DOHH2 (cell line): ENCODE data around the gene DRAXIN.

ENCODE experiments used
- H3F3A ChIP-seq: fragments of 200-600 bp; sonication (generic), shearing (Covaris generic); 2 replicates; pipeline ENCODE4 v1.6.0; 2016; ENCODE audit warnings: antibody characterized with exemption, mild to moderate bottlenecking; ENCODE audit not compliant: control insufficient read depth, insufficient read depth
- H3K27ac ChIP-seq: fragments of 200-600 bp; sonication (generic); 2 replicates; pipeline ENCODE4 v1.5.1; 2014; ENCODE audit warnings: low read depth, mild to moderate bottlenecking, low read length, moderate library complexity
- H3K27me3 ChIP-seq: fragments of 200-600 bp; sonication (generic); 2 replicates; pipeline ENCODE4 v1.6.1; 2014; ENCODE audit warnings: mild to moderate bottlenecking, low read length, mixed read lengths; ENCODE audit not compliant: control insufficient read depth
- H3K36me3 ChIP-seq: fragments of 200-600 bp; sonication (generic); 2 replicates; pipeline ENCODE4 v1.6.1; 2014; ENCODE audit warnings: mild to moderate bottlenecking, low read length, moderate library complexity, mixed read lengths; ENCODE audit not compliant: control insufficient read depth
- H3K4me1 ChIP-seq: fragments of 200-600 bp; sonication (generic); 2 replicates; pipeline ENCODE4 v1.6.1; 2014; ENCODE audit warnings: mild to moderate bottlenecking, low read length, mixed read lengths; ENCODE audit not compliant: control insufficient read depth
- H3K4me2 ChIP-seq: fragments of 200-600 bp; sonication (generic); 2 replicates; pipeline ENCODE4 v1.6.0; 2014; ENCODE audit warnings: mild to moderate bottlenecking, low read length, moderate library complexity
- H3K4me3 ChIP-seq: fragments of 200-600 bp; sonication (generic); 2 replicates; pipeline ENCODE4 v1.5.1; 2014; ENCODE audit warnings: mild to moderate bottlenecking, low read length, mixed read lengths
- H3K79me2 ChIP-seq: fragments of 200-600 bp; sonication (generic); 2 replicates; pipeline ENCODE4 v1.6.1; 2014; ENCODE audit warnings: mild to moderate bottlenecking, low read length, mixed read lengths; ENCODE audit not compliant: control insufficient read depth
- H3K9me2 ChIP-seq: fragments of 200-600 bp; sonication (generic); replicated peaks from 2 replicates; pipeline ENCODE4 v1.6.1; 2014; ENCODE audit warnings: mild to moderate bottlenecking, low read length, mixed read lengths; ENCODE audit not compliant: control insufficient read depth
- H3K9me3 ChIP-seq: fragments of 200-600 bp; sonication (generic); 2 replicates; pipeline ENCODE4 v1.6.1; 2014; ENCODE audit warnings: antibody characterized with exemption, low read length, mixed read lengths; ENCODE audit not compliant: control insufficient read depth, insufficient read depth
- H4K20me1 ChIP-seq: fragments of 200-600 bp; sonication (generic); 2 replicates; pipeline ENCODE4 v1.6.0; 2014; ENCODE audit warnings: low read depth, mild to moderate bottlenecking, antibody characterized with exemption, low read length, moderate library complexity; ENCODE audit not compliant: control insufficient read depth, insufficient read depth
- CTCF ChIP-seq: fragments of 200-600 bp; sonication (generic); IDR thresholded peaks from one replicate; pipeline ENCODE4 v1.5.1; 2014; ENCODE audit warnings: antibody characterized with exemption, mild to moderate bottlenecking, low read depth, low read length; ENCODE audit not compliant: poor library complexity, severe bottlenecking
- EZH2phosphoT487 ChIP-seq: fragments of 200-600 bp; sonication (generic); IDR thresholded peaks from 2 replicates; pipeline ENCODE4 v1.6.1; 2017; ENCODE audit warnings: borderline replicate concordance, mild to moderate bottlenecking, antibody characterized with exemption, low read length, moderate library complexity, mixed read lengths

DRAXIN gene

GRCh38 chr1:11744287-11744686 is 52.8 kb downstream of the DRAXIN start:
- H3K79me2 ChIP-seq: no peaks in the 10 kb centered on the region
- no peaks in the 10 kb centered on the region for H3K9me2 ChIP-seq
- H3K36me3 ChIP-seq: no peaks in the 10 kb centered on the region
- no peaks in the 10 kb centered on the region for H3K27me3 ChIP-seq
- no peak for TF ChIP-seq CTCF
- no peak for TF ChIP-seq EZH2phosphoT487
- H3F3A ChIP-seq: no peaks in the 10 kb centered on the region
- H3K4me1 ChIP-seq: peaks cover 6% of the 10 kb centered on the region; the same call in 1 of the 2 replicates
- H3K4me3 ChIP-seq: no peak overlapping the region
- no peak overlapping the region for H3K27ac ChIP-seq
- no peak overlapping the region for H3K4me2 ChIP-seq
- no peaks in the 10 kb centered on the region for H3K9me3 ChIP-seq
- no peaks in the 10 kb centered on the region for H4K20me1 ChIP-seq

GRCh38 chr1:11746092-11746491 is 54.6 kb downstream of the DRAXIN start:
- H3K4me1 ChIP-seq: no peaks in the 10 kb centered on the region

GRCh38 chr1:11746795-11747487 is 55.4 kb downstream of the DRAXIN start:
- Histone ChIP-seq H4K20me1 (no peaks in the 10 kb centered on the region), H3K9me2 (no peaks in the 10 kb centered on the region), H3F3A (no peaks in the 10 kb centered on the region), H3K36me3 (no peaks in the 10 kb centered on the region), H3K4me3 (no peak overlapping the region), H3K79me2 (no peaks in the 10 kb centered on the region), H3K27ac (no peak overlapping the region), H3K4me2 (no peak overlapping the region), H3K4me1 (no peaks in the 10 kb centered on the region), H3K27me3 (no peaks in the 10 kb centered on the region), H3K9me3 (no peaks in the 10 kb centered on the region)
- TF ChIP-seq CTCF: no peak
- TF ChIP-seq EZH2phosphoT487: no peak

More at GRCh38 chr1:11746092-11746491, 54.6 kb downstream of the DRAXIN start:
- no peak overlapping the region for H3K27ac ChIP-seq
- H3K4me3 ChIP-seq: no peak overlapping the region
- no peaks in the 10 kb centered on the region for H3K27me3 ChIP-seq
- H3K36me3 ChIP-seq: no peaks in the 10 kb centered on the region
- no peaks in the 10 kb centered on the region for H3K79me2 ChIP-seq
- H4K20me1 ChIP-seq: no peaks in the 10 kb centered on the region
- H3K4me2 ChIP-seq: no peak overlapping the region
- H3F3A ChIP-seq: no peaks in the 10 kb centered on the region
- H3K9me3 ChIP-seq: no peaks in the 10 kb centered on the region
- H3K9me2 ChIP-seq: no peaks in the 10 kb centered on the region
- TF ChIP-seq EZH2phosphoT487 (no peak), CTCF (no peak)
